ENCODE measurements around the gene R3HDM1. TPM values are rescaled to one million over a fixed set of nuclear protein-coding genes. Genes with fewer than 3 reads are reported as not detected.

Gene R3HDM1
- total RNA-seq = 13.5 and 20.4 TPM in 2 replicates

GRCh38 chr2:135531231-135532197, at the start of gene R3HDM1:
R3HDM1 (plus strand) TSS chr2:135531484; CDS start chr2:135604846, 73,362 bp downstream.

GRCh38 chr2:135530313-135531230, 712 bp upstream of the R3HDM1 start, which contains the start of gene ZRANB3:
ZRANB3 (minus strand) TSS chr2:135531218.

GRCh38 chr2:135741395-135742324, 210.4 kb downstream of the R3HDM1 start, which contains the start of gene UBXN4:
UBXN4 (plus strand) TSS chr2:135741855; CDS start chr2:135741930, 75 bp downstream.

Small RNA genes lying within 50 kb of the gene (small RNA-seq; reads per million reads assigned to genes)
- gene MIR128-1 (24.3 reads per million, percentile 96 among the genes with 10 or more reads in this experiment), gene RNU6-512P (not detected)

Other genes starting within 250 kb of the R3HDM1 start
- 12.0 and 13.5 TPM in 2 replicates for gene ZRANB3, start 266 bp upstream of the R3HDM1 start, total RNA-seq
- gene UBXN4, start 210.4 kb downstream of the R3HDM1 start, total RNA-seq = 119 and 120 TPM in 2 replicates